Measurements from ENCODE around the gene EIF5A2.

Gene EIF5A2

GRCh38 chr3:170840291-170840859, 68.1 kb downstream of the EIF5A2 start:
- no peak overlapping the region for H2BK5ac ChIP-seq (ENCODE audit: low read depth, low read length, poor library complexity, severe bottlenecking)
- no peak overlapping the region for H3K18ac ChIP-seq (ENCODE audit: low read depth in 1 of 2, low read length in 2 of 2)
- H3K79me1 ChIP-seq (replicated peaks; ENCODE audit: low read length, poor library complexity, severe bottlenecking) = no peaks in the 10 kb centered on the region
- H3K4me1 ChIP-seq (ENCODE audit: control insufficient read depth, insufficient read depth, low read depth, low read length) = peaks cover under 1% of the 10 kb centered on the region
- H2BK12ac ChIP-seq (ENCODE audit: low read length in 2 of 2) = no peak overlapping the region
- H4K91ac ChIP-seq (ENCODE audit: low read length) = no peak overlapping the region
- no peak overlapping the region for H2AK5ac ChIP-seq (ENCODE audit: low read length, severe bottlenecking)
- H3K9ac ChIP-seq (ENCODE audit: low read length) = no peak overlapping the region
- 100% methylated on average over 1 of the region's 2 CpGs for WGBS
- no peak overlapping the region for H2BK120ac ChIP-seq (ENCODE audit: low read depth, low read length)
- no peak overlapping the region for H3K4me2 ChIP-seq (ENCODE audit: low read length, poor library complexity, severe bottlenecking)
- no peak overlapping the region for H2AFZ ChIP-seq (ENCODE audit: low read depth, low read length)
- no peak overlapping the region for H3K4ac ChIP-seq (ENCODE audit: low read depth in 1 of 2, low read length in 2 of 2)
- no peak overlapping the region for H4K8ac ChIP-seq (ENCODE audit: low read length)
- no peaks in the 10 kb centered on the region for H3K36me3 ChIP-seq (ENCODE audit: control insufficient read depth in 1 of 2, insufficient read depth in 2 of 2, low read depth in 1 of 2, low read length in 2 of 2)
- no peak overlapping the region for H3K23ac ChIP-seq (ENCODE audit: low read length in 2 of 2)
- H3K27ac ChIP-seq (ENCODE audit: low read length, poor library complexity, severe bottlenecking) = no peak overlapping the region
- DNase-seq = no peak
- H3K27me3 ChIP-seq (ENCODE audit: control insufficient read depth in 1 of 2, insufficient read depth in 1 of 2, low read length in 2 of 2) = no peaks in the 10 kb centered on the region
- no peak overlapping the region for H3K4me3 ChIP-seq (ENCODE audit: insufficient read depth in 1 of 2, low read depth in 1 of 2, low read length in 2 of 2)
- H2BK15ac ChIP-seq (ENCODE audit: low read depth, poor library complexity, severe bottlenecking) = no peak overlapping the region
- no peaks in the 10 kb centered on the region for H3K9me3 ChIP-seq (ENCODE audit: control insufficient read depth, low read length)
- H3K14ac ChIP-seq (ENCODE audit: low read length in 2 of 2) = no peak overlapping the region

- Histone ChIP-seq H3K14ac (ENCODE audit: low read length in 2 of 2) (no peak overlapping the region), H3K36me3 (ENCODE audit: control insufficient read depth in 1 of 2, insufficient read depth in 2 of 2, low read depth in 1 of 2, low read length in 2 of 2) (no peaks in the 10 kb centered on the region), H2BK15ac (ENCODE audit: low read depth, poor library complexity, severe bottlenecking) (no peak overlapping the region), H3K4me2 (ENCODE audit: low read length, poor library complexity, severe bottlenecking) (no peak overlapping the region), H3K9me3 (ENCODE audit: control insufficient read depth, low read length) (no peaks in the 10 kb centered on the region), H3K4me1 (ENCODE audit: control insufficient read depth, insufficient read depth, low read depth, low read length) (peaks cover 3% of the 10 kb centered on the region), H3K79me1 (replicated peaks; ENCODE audit: low read length, poor library complexity, severe bottlenecking) (no peaks in the 10 kb centered on the region), H2AFZ (ENCODE audit: low read depth, low read length) (no peak overlapping the region), H3K27ac (ENCODE audit: low read length, poor library complexity, severe bottlenecking) (no peak overlapping the region), H3K18ac (ENCODE audit: low read depth in 1 of 2, low read length in 2 of 2) (no peak overlapping the region), H2BK5ac (ENCODE audit: low read depth, low read length, poor library complexity, severe bottlenecking) (no peak overlapping the region), H2BK12ac (ENCODE audit: low read length in 2 of 2) (no peak overlapping the region), H4K91ac (ENCODE audit: low read length) (no peak overlapping the region), H3K23ac (ENCODE audit: low read length in 2 of 2) (no peak overlapping the region), H3K9ac (ENCODE audit: low read length) (no peak overlapping the region), H3K4me3 (ENCODE audit: insufficient read depth in 1 of 2, low read depth in 1 of 2, low read length in 2 of 2) (no peak overlapping the region), H2AK5ac (ENCODE audit: low read length, severe bottlenecking) (no peak overlapping the region), H3K27me3 (ENCODE audit: control insufficient read depth in 1 of 2, insufficient read depth in 1 of 2, low read length in 2 of 2) (no peaks in the 10 kb centered on the region), H2BK120ac (ENCODE audit: low read depth, low read length) (no peak overlapping the region), H3K4ac (ENCODE audit: low read depth in 1 of 2, low read length in 2 of 2) (no peak overlapping the region), H4K8ac (ENCODE audit: low read length) (no peak overlapping the region)
- WGBS = 100% methylated on average over 3 of the region's 3 CpGs
- DNase-seq = no peak
Observed at GRCh38 chr3:170839518-170840100, 68.8 kb downstream of the EIF5A2 start.
